ENCODE measurements around the gene GSK3B. TPM values are rescaled to one million over a fixed set of nuclear protein-coding genes. Genes with fewer than 3 reads are reported as not detected.

Gene GSK3B
- total and polyA plus RNA-seq, 2 experiments from 2014 or later = 29.0 to 45.3 TPM

DNA sequence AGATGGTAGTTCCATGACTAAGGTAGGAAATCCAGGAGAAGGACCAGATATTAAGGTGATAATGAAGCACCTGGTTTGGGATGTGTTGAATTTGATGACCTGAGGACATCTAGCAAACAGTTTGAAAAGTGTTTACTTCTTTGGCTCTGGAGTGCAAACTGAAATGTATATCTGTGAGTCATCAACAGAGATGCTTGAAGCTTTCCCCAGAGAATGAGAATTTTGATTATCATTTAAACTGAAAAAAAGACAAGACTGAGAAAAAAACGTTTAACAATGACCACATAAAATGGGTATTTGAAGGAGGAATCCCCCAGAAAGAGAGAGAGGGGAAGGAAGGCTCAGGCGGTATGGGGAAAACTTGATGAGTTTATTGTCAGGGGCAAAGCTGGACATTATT is 20.7 kb upstream of the GSK3B start:
- Mint-ChIP-seq H3K36me3 (ENCODE audit: low read depth) (peaks cover 5% of the 10 kb centered on the region; the same call in 2 of the 3 replicates), H3K4me1 (no peaks in the 10 kb centered on the region; the same call in 2 of the 3 replicates), H3K27ac (no peak overlapping the region), H3K9me3 (peaks cover 10% of the 10 kb centered on the region), H3K27me3 (ENCODE audit: insufficient read depth, low read depth, poor library complexity) (peaks cover 1% of the 10 kb centered on the region), H3K4me3 (no peak overlapping the region)
- H3K9me2 ChIP-seq (ENCODE audit: insufficient read depth) = no peaks in the 10 kb centered on the region
- TF ChIP-seq STAT1 (IDR thresholded peaks at IDR 0.05; ENCODE audit: unreplicated experiment) (no peak), NANOG (IDR thresholded peaks at IDR 0.05; ENCODE audit: borderline replicate concordance) (no peak), CREB1 (CRISPR knock-in tag; IDR thresholded peaks at IDR 0.05; ENCODE audit: low read depth) (no peak), JUNB (IDR thresholded peaks at IDR 0.05; ENCODE audit: unreplicated experiment) (no peak), EZH2phosphoT487 (IDR thresholded peaks at IDR 0.05; ENCODE audit: unreplicated experiment) (no peak), POLR2AphosphoS5 (IDR thresholded peaks at IDR 0.05; ENCODE audit: low read depth) (no peak), ZNF331 (CRISPR knock-in tag; IDR thresholded peaks at IDR 0.05; ENCODE audit: low read depth) (no peak)
- TF ChIP-seq, protein P1, sequence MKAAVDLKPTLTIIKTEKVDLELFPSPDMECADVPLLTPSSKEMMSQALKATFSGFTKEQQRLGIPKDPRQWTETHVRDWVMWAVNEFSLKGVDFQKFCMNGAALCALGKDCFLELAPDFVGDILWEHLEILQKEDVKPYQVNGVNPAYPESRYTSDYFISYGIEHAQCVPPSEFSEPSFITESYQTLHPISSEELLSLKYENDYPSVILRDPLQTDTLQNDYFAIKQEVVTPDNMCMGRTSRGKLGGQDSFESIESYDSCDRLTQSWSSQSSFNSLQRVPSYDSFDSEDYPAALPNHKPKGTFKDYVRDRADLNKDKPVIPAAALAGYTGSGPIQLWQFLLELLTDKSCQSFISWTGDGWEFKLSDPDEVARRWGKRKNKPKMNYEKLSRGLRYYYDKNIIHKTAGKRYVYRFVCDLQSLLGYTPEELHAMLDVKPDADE (IDR thresholded peaks at IDR 0.05) = no peak
- TF ChIP-seq, protein P2, sequence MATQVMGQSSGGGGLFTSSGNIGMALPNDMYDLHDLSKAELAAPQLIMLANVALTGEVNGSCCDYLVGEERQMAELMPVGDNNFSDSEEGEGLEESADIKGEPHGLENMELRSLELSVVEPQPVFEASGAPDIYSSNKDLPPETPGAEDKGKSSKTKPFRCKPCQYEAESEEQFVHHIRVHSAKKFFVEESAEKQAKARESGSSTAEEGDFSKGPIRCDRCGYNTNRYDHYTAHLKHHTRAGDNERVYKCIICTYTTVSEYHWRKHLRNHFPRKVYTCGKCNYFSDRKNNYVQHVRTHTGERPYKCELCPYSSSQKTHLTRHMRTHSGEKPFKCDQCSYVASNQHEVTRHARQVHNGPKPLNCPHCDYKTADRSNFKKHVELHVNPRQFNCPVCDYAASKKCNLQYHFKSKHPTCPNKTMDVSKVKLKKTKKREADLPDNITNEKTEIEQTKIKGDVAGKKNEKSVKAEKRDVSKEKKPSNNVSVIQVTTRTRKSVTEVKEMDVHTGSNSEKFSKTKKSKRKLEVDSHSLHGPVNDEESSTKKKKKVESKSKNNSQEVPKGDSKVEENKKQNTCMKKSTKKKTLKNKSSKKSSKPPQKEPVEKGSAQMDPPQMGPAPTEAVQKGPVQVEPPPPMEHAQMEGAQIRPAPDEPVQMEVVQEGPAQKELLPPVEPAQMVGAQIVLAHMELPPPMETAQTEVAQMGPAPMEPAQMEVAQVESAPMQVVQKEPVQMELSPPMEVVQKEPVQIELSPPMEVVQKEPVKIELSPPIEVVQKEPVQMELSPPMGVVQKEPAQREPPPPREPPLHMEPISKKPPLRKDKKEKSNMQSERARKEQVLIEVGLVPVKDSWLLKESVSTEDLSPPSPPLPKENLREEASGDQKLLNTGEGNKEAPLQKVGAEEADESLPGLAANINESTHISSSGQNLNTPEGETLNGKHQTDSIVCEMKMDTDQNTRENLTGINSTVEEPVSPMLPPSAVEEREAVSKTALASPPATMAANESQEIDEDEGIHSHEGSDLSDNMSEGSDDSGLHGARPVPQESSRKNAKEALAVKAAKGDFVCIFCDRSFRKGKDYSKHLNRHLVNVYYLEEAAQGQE (IDR thresholded peaks at IDR 0.05; ENCODE audit: unreplicated experiment) = no peak
- TF ChIP-seq, protein P3, sequence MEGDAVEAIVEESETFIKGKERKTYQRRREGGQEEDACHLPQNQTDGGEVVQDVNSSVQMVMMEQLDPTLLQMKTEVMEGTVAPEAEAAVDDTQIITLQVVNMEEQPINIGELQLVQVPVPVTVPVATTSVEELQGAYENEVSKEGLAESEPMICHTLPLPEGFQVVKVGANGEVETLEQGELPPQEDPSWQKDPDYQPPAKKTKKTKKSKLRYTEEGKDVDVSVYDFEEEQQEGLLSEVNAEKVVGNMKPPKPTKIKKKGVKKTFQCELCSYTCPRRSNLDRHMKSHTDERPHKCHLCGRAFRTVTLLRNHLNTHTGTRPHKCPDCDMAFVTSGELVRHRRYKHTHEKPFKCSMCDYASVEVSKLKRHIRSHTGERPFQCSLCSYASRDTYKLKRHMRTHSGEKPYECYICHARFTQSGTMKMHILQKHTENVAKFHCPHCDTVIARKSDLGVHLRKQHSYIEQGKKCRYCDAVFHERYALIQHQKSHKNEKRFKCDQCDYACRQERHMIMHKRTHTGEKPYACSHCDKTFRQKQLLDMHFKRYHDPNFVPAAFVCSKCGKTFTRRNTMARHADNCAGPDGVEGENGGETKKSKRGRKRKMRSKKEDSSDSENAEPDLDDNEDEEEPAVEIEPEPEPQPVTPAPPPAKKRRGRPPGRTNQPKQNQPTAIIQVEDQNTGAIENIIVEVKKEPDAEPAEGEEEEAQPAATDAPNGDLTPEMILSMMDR (conservative IDR thresholded peaks at IDR 0.05; ENCODE audit: low read depth in 2 of 2) = no peak
- TF ChIP-seq, protein P4, sequence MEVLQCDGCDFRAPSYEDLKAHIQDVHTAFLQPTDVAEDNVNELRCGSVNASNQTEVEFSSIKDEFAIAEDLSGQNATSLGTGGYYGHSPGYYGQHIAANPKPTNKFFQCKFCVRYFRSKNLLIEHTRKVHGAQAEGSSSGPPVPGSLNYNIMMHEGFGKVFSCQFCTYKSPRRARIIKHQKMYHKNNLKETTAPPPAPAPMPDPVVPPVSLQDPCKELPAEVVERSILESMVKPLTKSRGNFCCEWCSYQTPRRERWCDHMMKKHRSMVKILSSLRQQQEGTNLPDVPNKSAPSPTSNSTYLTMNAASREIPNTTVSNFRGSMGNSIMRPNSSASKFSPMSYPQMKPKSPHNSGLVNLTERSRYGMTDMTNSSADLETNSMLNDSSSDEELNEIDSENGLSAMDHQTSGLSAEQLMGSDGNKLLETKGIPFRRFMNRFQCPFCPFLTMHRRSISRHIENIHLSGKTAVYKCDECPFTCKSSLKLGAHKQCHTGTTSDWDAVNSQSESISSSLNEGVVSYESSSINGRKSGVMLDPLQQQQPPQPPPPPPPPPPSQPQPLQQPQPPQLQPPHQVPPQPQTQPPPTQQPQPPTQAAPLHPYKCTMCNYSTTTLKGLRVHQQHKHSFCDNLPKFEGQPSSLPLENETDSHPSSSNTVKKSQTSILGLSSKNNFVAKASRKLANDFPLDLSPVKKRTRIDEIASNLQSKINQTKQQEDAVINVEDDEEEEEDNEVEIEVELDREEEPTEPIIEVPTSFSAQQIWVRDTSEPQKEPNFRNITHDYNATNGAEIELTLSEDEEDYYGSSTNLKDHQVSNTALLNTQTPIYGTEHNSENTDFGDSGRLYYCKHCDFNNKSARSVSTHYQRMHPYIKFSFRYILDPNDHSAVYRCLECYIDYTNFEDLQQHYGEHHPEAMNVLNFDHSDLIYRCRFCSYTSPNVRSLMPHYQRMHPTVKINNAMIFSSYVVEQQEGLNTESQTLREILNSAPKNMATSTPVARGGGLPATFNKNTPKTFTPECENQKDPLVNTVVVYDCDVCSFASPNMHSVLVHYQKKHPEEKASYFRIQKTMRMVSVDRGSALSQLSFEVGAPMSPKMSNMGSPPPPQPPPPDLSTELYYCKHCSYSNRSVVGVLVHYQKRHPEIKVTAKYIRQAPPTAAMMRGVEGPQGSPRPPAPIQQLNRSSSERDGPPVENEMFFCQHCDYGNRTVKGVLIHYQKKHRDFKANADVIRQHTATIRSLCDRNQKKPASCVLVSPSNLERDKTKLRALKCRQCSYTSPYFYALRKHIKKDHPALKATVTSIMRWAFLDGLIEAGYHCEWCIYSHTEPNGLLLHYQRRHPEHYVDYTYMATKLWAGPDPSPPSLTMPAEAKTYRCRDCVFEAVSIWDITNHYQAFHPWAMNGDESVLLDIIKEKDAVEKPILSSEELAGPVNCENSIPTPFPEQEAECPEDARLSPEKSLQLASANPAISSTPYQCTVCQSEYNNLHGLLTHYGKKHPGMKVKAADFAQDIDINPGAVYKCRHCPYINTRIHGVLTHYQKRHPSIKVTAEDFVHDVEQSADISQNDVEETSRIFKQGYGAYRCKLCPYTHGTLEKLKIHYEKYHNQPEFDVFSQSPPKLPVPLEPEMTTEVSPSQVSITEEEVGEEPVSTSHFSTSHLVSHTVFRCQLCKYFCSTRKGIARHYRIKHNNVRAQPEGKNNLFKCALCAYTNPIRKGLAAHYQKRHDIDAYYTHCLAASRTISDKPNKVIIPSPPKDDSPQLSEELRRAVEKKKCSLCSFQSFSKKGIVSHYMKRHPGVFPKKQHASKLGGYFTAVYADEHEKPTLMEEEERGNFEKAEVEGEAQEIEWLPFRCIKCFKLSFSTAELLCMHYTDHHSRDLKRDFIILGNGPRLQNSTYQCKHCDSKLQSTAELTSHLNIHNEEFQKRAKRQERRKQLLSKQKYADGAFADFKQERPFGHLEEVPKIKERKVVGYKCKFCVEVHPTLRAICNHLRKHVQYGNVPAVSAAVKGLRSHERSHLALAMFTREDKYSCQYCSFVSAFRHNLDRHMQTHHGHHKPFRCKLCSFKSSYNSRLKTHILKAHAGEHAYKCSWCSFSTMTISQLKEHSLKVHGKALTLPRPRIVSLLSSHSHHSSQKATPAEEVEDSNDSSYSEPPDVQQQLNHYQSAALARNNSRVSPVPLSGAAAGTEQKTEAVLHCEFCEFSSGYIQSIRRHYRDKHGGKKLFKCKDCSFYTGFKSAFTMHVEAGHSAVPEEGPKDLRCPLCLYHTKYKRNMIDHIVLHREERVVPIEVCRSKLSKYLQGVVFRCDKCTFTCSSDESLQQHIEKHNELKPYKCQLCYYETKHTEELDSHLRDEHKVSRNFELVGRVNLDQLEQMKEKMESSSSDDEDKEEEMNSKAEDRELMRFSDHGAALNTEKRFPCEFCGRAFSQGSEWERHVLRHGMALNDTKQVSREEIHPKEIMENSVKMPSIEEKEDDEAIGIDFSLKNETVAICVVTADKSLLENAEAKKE (CRISPR knock-in tag; IDR thresholded peaks at IDR 0.05) = no peak
- no peaks in the 10 kb centered on the region for H3K27me3 ChIP-seq (ENCODE audit: insufficient read depth)
- ATAC-seq (no peak), DNase-seq (ENCODE audit: low spot score) (no peak)
- no peaks in the 10 kb centered on the region for H3F3A ChIP-seq (replicated peaks; ENCODE audit: low read depth)
- H3K27ac ChIP-seq (ENCODE audit: low read depth) = no peak overlapping the region
- H3K36me3 ChIP-seq (ENCODE audit: insufficient read depth) = no peaks in the 10 kb centered on the region
- no peaks in the 10 kb centered on the region for H4K20me1 ChIP-seq (replicated peaks; ENCODE audit: insufficient read depth)
- no peak overlapping the region for H2AFZ ChIP-seq
- no peaks in the 10 kb centered on the region for H3K4me1 ChIP-seq (ENCODE audit: insufficient read depth)
- no peaks in the 10 kb centered on the region for H3K79me2 ChIP-seq (replicated peaks; ENCODE audit: insufficient read depth)
- H3K4me3 ChIP-seq = no peak overlapping the region
- no peak overlapping the region for H3K4me2 ChIP-seq

Data from GM23338 (cell line).